ENCODE data around the gene SERPINA6. TPM values are rescaled to one million over a fixed set of nuclear protein-coding genes. Genes with fewer than 3 reads are reported as not detected.
"Not testable (repeated sequence)": the region's sequence is repeated elsewhere in the genome, so short reads cannot be mapped to it uniquely, and the experiment has no call there.

Gene SERPINA6
- total and polyA plus RNA-seq, 2 donors (not counting 1 experiment from before 2014, with no cell fraction given), result not detected

DNA sequence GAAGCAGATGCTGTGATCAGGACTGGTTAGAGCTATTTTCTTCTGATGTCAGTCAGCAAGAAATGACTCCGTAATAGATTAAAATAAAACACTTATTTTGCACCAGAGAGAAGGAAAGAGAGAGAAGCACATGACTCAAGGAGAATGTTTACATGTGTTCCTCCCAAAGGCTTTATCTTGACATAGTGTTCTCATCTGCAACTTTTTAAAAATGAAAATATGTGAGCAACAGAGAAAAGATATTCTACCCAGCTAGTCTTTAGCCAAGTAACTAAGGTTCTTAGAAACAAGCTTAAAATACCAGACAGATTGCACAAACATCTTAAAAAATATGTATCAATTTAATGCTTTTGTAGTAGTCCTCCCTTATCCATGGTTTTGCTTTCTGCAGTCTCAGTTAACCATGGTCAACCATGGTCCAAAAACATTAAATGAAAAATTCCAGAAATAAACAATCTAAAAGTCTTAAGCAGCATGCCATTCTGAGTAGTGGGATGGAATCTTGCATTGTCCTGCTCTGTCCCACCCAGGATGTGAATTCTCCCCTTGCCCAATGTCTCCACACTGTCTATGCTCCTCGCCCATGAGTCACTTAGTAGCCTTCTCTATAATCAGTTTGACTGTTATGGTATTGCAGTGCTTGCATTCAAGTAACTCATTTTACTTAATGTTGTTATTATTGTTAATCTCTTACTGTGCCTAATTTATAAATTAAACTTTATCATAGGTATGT, 40.0 kb downstream of the SERPINA6 start:
- H3K27ac Mint-ChIP-seq, result no peak overlapping the region
- CTCF ChIA-PET, result no interaction called here
- H3K79me2 ChIP-seq (ENCODE audit: control insufficient read depth, insufficient read depth, low read length), result no peaks in the 10 kb centered on the region
- H4K20me1 ChIP-seq (ENCODE audit: control insufficient read depth, insufficient read depth, low read length, poor library complexity, severe bottlenecking), result no peaks in the 10 kb centered on the region
- H3K36me3 ChIP-seq (replicated peaks in 1 of 2; ENCODE audit: control extremely low read depth in 1 of 2, control insufficient read depth in 1 of 2, extremely low read depth in 1 of 2, insufficient read depth in 2 of 2, low read length in 1 of 2), result no peaks in the 10 kb centered on the region
- ATAC-seq (ENCODE audit: low read depth) (no peak), DNase-seq (no peak)
- WGBS (ENCODE audit: insufficient coverage), result no CpG with 5 or more reads among the region's 2 CpGs
- peaks cover 16% of the 10 kb centered on the region for H3K27me3 Mint-ChIP-seq
- peaks cover 0 to under 1% (median 0%) of the 10 kb centered on the region in 3 donors for H3K9me3 ChIP-seq (ENCODE audit: control extremely low read depth in 1 of 3, control insufficient read depth in 2 of 3, insufficient read depth in 1 of 3, low read length in 2 of 3)
- intact Hi-C loops (cut with micrococcal nuclease), result no loop called here
- no peak overlapping the region for H3K4me2 ChIP-seq (replicated peaks; ENCODE audit: low read depth, low read length, poor library complexity, severe bottlenecking)
- H3K9ac ChIP-seq (ENCODE audit: low read length), result no peak overlapping the region
- no peaks in the 10 kb centered on the region for H3K27me3 ChIP-seq (replicated peaks in 1 of 4; ENCODE audit: control extremely low read depth in 1 of 4, control insufficient read depth in 3 of 4, insufficient read depth in 4 of 4, low read length in 3 of 4)
- TF ChIP-seq, protein P1, sequence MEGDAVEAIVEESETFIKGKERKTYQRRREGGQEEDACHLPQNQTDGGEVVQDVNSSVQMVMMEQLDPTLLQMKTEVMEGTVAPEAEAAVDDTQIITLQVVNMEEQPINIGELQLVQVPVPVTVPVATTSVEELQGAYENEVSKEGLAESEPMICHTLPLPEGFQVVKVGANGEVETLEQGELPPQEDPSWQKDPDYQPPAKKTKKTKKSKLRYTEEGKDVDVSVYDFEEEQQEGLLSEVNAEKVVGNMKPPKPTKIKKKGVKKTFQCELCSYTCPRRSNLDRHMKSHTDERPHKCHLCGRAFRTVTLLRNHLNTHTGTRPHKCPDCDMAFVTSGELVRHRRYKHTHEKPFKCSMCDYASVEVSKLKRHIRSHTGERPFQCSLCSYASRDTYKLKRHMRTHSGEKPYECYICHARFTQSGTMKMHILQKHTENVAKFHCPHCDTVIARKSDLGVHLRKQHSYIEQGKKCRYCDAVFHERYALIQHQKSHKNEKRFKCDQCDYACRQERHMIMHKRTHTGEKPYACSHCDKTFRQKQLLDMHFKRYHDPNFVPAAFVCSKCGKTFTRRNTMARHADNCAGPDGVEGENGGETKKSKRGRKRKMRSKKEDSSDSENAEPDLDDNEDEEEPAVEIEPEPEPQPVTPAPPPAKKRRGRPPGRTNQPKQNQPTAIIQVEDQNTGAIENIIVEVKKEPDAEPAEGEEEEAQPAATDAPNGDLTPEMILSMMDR (IDR thresholded peaks at IDR 0.05), result no peak
- TF ChIP-seq EZH2 (IDR thresholded peaks at IDR 0.05; ENCODE audit: borderline replicate concordance, insufficient read depth, low read depth, low read length, poor library complexity, severe bottlenecking), result no peak
- no peak overlapping the region for H3K4me3 Mint-ChIP-seq
- H2AFZ ChIP-seq (ENCODE audit: insufficient read depth, low read depth, low read length, poor library complexity, severe bottlenecking), result no peak overlapping the region
- H3K9me3 Mint-ChIP-seq (ENCODE audit: insufficient read depth), result peaks cover 2% of the 10 kb centered on the region
- H3K4me3 ChIP-seq (ENCODE audit: control extremely low read depth in 1 of 5, extremely low read depth in 1 of 5, insufficient read depth in 1 of 5, low read depth in 2 of 5, low read length in 4 of 5), result no peak overlapping the region
- H3K4me1 Mint-ChIP-seq, result no peaks in the 10 kb centered on the region
- H3K4me1 ChIP-seq (ENCODE audit: control insufficient read depth in 2 of 2, insufficient read depth in 2 of 2, low read length in 2 of 2), result no peaks in the 10 kb centered on the region
- H3K27ac ChIP-seq (ENCODE audit: low read length in 2 of 2), result no peak overlapping the region
- POLR2A ChIA-PET, result no interaction called here

DNA sequence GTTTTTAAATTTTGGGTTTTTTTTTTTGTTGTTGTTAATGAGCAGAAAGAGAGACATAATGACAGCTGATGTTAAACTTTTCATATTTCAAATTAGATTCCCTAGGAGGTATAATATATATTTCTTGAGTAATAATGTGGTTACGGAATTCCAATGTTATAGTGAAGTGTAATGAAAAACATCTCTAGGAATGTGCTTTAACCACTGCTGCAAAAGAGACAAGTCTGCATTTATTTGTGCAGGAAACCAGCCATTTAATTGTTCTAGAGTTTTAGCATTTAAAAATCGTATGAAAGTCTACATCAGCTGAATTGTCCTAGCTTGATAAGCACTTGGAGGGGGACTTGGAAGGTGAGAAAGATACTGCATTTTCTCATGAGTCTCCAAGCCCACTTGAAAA, 44.4 kb downstream of the SERPINA6 start:
- ChIA-PET POLR2A (no interaction called here), CTCF (no interaction called here)
- Histone ChIP-seq H2AFZ (ENCODE audit: insufficient read depth, low read depth, low read length, poor library complexity, severe bottlenecking) (no peak overlapping the region), H3K79me2 (ENCODE audit: control insufficient read depth, insufficient read depth, low read length) (no peaks in the 10 kb centered on the region), H3K27ac (ENCODE audit: low read length in 2 of 2) (no peak overlapping the region), H4K20me1 (ENCODE audit: control insufficient read depth, insufficient read depth, low read length, poor library complexity, severe bottlenecking) (no peaks in the 10 kb centered on the region), H3K9me3 (ENCODE audit: control extremely low read depth in 1 of 3, control insufficient read depth in 2 of 3, insufficient read depth in 1 of 3, low read length in 2 of 3) (no peaks in the 10 kb centered on the region), H3K4me2 (replicated peaks; ENCODE audit: low read depth, low read length, poor library complexity, severe bottlenecking) (no peak overlapping the region), H3K36me3 (replicated peaks in 1 of 2; ENCODE audit: control extremely low read depth in 1 of 2, control insufficient read depth in 1 of 2, extremely low read depth in 1 of 2, insufficient read depth in 2 of 2, low read length in 1 of 2) (no peaks in the 10 kb centered on the region), H3K4me1 (ENCODE audit: control insufficient read depth in 2 of 2, insufficient read depth in 2 of 2, low read length in 2 of 2) (no peaks in the 10 kb centered on the region), H3K9ac (ENCODE audit: low read length) (no peak overlapping the region), H3K27me3 (replicated peaks in 1 of 4; ENCODE audit: control extremely low read depth in 1 of 4, control insufficient read depth in 3 of 4, insufficient read depth in 4 of 4, low read length in 3 of 4) (no peaks in the 10 kb centered on the region), H3K4me3 (ENCODE audit: control extremely low read depth in 1 of 5, extremely low read depth in 1 of 5, insufficient read depth in 1 of 5, low read depth in 2 of 5, low read length in 4 of 5) (no peak overlapping the region)
- no CpG with 5 or more reads among the region's 2 CpGs for WGBS (ENCODE audit: insufficient coverage)
- intact Hi-C loops (cut with micrococcal nuclease), result no loop called here
- ATAC-seq (ENCODE audit: low read depth) (no peak), DNase-seq (no peak)
- no peak for TF ChIP-seq EZH2 (IDR thresholded peaks at IDR 0.05; ENCODE audit: borderline replicate concordance, insufficient read depth, low read depth, low read length, poor library complexity, severe bottlenecking)
- TF ChIP-seq, protein P1 (IDR thresholded peaks at IDR 0.05), result no peak
- Mint-ChIP-seq H3K27ac (no peak overlapping the region), H3K9me3 (ENCODE audit: insufficient read depth) (no peaks in the 10 kb centered on the region), H3K4me1 (no peaks in the 10 kb centered on the region), H3K27me3 (peaks cover 9% of the 10 kb centered on the region), H3K4me3 (no peak overlapping the region)

DNA sequence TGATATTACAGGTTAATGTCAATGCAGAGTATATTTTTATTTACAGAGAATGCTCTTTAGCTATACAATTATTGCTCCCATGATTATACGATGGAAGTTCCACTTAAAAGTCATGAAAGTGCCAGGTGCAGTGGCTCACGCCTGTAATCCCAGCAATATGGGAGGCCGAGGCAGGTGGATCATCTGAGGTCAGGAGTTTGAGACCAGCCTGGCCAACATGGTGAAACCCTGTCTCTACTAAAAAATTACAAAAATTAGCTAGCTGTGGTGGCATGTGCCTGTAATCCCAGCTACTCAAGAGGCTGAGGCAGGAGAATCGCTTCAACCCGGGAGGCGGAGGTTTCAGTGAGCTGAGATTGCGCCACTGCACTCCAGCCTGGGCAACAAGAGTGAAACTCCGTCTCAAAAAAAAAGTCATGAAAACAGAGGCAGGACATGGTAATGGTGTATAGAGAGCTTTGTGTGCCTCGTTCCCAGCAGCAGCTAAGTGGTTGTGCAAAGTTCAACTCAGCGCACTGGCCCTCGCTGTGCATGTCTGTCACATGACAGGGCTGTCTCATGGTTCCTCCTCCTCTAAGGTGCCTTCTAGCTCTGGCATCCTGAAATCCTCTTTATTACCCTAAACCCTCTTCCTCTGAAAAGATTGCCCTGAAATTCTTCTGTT, 46.1 kb downstream of the SERPINA6 start:
- H3K9me3 ChIP-seq (ENCODE audit: control extremely low read depth in 1 of 3, control insufficient read depth in 2 of 3, insufficient read depth in 1 of 3, low read length in 2 of 3); H3K27me3 Mint-ChIP-seq; H3K4me3 Mint-ChIP-seq; H3K79me2 ChIP-seq (ENCODE audit: control insufficient read depth, insufficient read depth, low read length); CTCF ChIA-PET; DNase-seq; H3K4me1 ChIP-seq (ENCODE audit: control insufficient read depth in 2 of 2, insufficient read depth in 2 of 2, low read length in 2 of 2); H3K9ac ChIP-seq (ENCODE audit: low read length); H3K27ac ChIP-seq (ENCODE audit: low read length in 2 of 2); H3K27me3 ChIP-seq (replicated peaks in 1 of 4; ENCODE audit: control extremely low read depth in 1 of 4, control insufficient read depth in 3 of 4, insufficient read depth in 4 of 4, low read length in 3 of 4); H4K20me1 ChIP-seq (ENCODE audit: control insufficient read depth, insufficient read depth, low read length, poor library complexity, severe bottlenecking); H3K4me3 ChIP-seq (ENCODE audit: control extremely low read depth in 1 of 5, extremely low read depth in 1 of 5, insufficient read depth in 1 of 5, low read depth in 2 of 5, low read length in 4 of 5); H3K36me3 ChIP-seq (replicated peaks in 1 of 2; ENCODE audit: control extremely low read depth in 1 of 2, control insufficient read depth in 1 of 2, extremely low read depth in 1 of 2, insufficient read depth in 2 of 2, low read length in 1 of 2); H3K9me3 Mint-ChIP-seq (ENCODE audit: insufficient read depth); intact Hi-C loops (cut with micrococcal nuclease); H3K4me2 ChIP-seq (replicated peaks; ENCODE audit: low read depth, low read length, poor library complexity, severe bottlenecking); H3K27ac Mint-ChIP-seq; POLR2A ChIA-PET; H3K4me1 Mint-ChIP-seq; ATAC-seq (ENCODE audit: low read depth); H2AFZ ChIP-seq (ENCODE audit: insufficient read depth, low read depth, low read length, poor library complexity, severe bottlenecking): not testable (repeated sequence)
- WGBS (ENCODE audit: insufficient coverage), result 97% methylated on average over 10 of the region's 11 CpGs

All from B cell (primary cell).